H9 (cell line): ENCODE results near the gene SCGB1A1. TPM values are rescaled to one million over a fixed set of nuclear protein-coding genes. Genes with fewer than 3 reads are reported as not detected.

Experiments used
- DNase-seq: peaks from one replicate; pipeline ENCODE4 v3.0.0-alpha.2; 2017
- H2AFZ ChIP-seq: one replicate; pipeline ENCODE4 v1.6.1; 2013; ENCODE audit warnings: mild to moderate bottlenecking, low read length, control low read depth, moderate library complexity
- H2AK5ac ChIP-seq: 2 replicates; pipeline ENCODE4 v1.6.1; 2013; ENCODE audit warnings: low read length, control low read depth, mixed read lengths; ENCODE audit not compliant: insufficient read length
- H2BK120ac ChIP-seq: one replicate; pipeline ENCODE4 v1.6.1; 2013; ENCODE audit warnings: low read depth, mild to moderate bottlenecking, low read length, control low read depth, inconsistent platforms; ENCODE audit not compliant: poor library complexity, severe bottlenecking
- H2BK12ac ChIP-seq: 2 replicates; pipeline ENCODE4 v1.6.1; 2013; ENCODE audit warnings: low read length, control low read depth, mixed read lengths, low read depth; ENCODE audit not compliant: insufficient read length
- H2BK15ac ChIP-seq: 2 replicates; pipeline ENCODE4 v1.6.1; 2013; ENCODE audit warnings: low read depth, low read length, control low read depth
- H2BK20ac ChIP-seq: one replicate; pipeline ENCODE4 v1.6.1; 2013; ENCODE audit warnings: low read depth, mild to moderate bottlenecking, low read length, control low read depth, inconsistent platforms; ENCODE audit not compliant: poor library complexity, severe bottlenecking
- H2BK5ac ChIP-seq: 2 replicates; pipeline ENCODE4 v1.6.1; 2013; ENCODE audit warnings: low read length, control low read depth, mixed read lengths; ENCODE audit not compliant: insufficient read length
- H3K14ac ChIP-seq: 2 replicates; pipeline ENCODE4 v1.6.1; 2013; ENCODE audit warnings: low read length, control low read depth; ENCODE audit not compliant: insufficient read depth
- H3K18ac ChIP-seq: 2 replicates; pipeline ENCODE4 v1.6.1; 2013; ENCODE audit warnings: low read depth, mild to moderate bottlenecking, mixed read lengths, low read length, control low read depth; ENCODE audit not compliant: insufficient read length
- H3K23ac ChIP-seq: 2 replicates; pipeline ENCODE4 v1.6.1; 2013; ENCODE audit warnings: low read length, control low read depth, mixed read lengths, low read depth; ENCODE audit not compliant: insufficient read length
- H3K23me2 ChIP-seq: 2 replicates; pipeline ENCODE4 v1.6.1; 2013; ENCODE audit warnings: low read depth, mild to moderate bottlenecking, mixed read lengths, low read length, control low read depth; ENCODE audit not compliant: insufficient read length, poor library complexity, severe bottlenecking
- H3K27ac ChIP-seq: 2 replicates; pipeline ENCODE4 v1.5.1; 2013; ENCODE audit warnings: low read length, control low read depth, mixed read lengths, low read depth; ENCODE audit not compliant: insufficient read length
- H3K27me3 ChIP-seq: 2 replicates; pipeline ENCODE4 v1.6.1; 2013; ENCODE audit warnings: low read length, control low read depth, inconsistent platforms; ENCODE audit not compliant: insufficient read depth
- H3K4ac ChIP-seq: 2 replicates; pipeline ENCODE4 v1.6.1; 2013; ENCODE audit warnings: low read depth, mild to moderate bottlenecking, control low read depth, inconsistent platforms, low read length, moderate library complexity
- H3K4me1 ChIP-seq: 2 replicates; pipeline ENCODE4 v1.6.1; 2013; ENCODE audit warnings: low read length, control low read depth, inconsistent platforms; ENCODE audit not compliant: insufficient read depth
- H3K4me2 ChIP-seq: 2 replicates; pipeline ENCODE4 v1.6.1; 2013; ENCODE audit warnings: low read length, control low read depth, mixed read lengths; ENCODE audit not compliant: insufficient read length, insufficient read depth
- H3K56ac ChIP-seq: 2 replicates; pipeline ENCODE4 v1.6.1; 2013; ENCODE audit warnings: low read depth, mild to moderate bottlenecking, mixed read lengths, low read length, control low read depth; ENCODE audit not compliant: insufficient read length
- H3K79me1 ChIP-seq: 2 replicates; pipeline ENCODE4 v1.6.1; 2013; ENCODE audit warnings: low read depth, mild to moderate bottlenecking, moderate library complexity, low read length, control low read depth, inconsistent platforms; ENCODE audit not compliant: insufficient read depth, poor library complexity, severe bottlenecking
- H3K79me2 ChIP-seq: 2 replicates; pipeline ENCODE4 v1.6.1; 2013; ENCODE audit warnings: low read length, control low read depth, inconsistent platforms; ENCODE audit not compliant: insufficient read depth
- H3K9ac ChIP-seq: 2 replicates; pipeline ENCODE4 v1.6.1; 2013; ENCODE audit warnings: low read length, control low read depth, mixed read lengths; ENCODE audit not compliant: insufficient read length; ENCODE audit errors: extremely low read depth
- H3K9me3 ChIP-seq: one replicate; pipeline ENCODE4 v1.6.1; 2013; ENCODE audit warnings: low read depth, low read length, inconsistent platforms; ENCODE audit not compliant: control insufficient read depth
- H3T11ph ChIP-seq: one replicate; pipeline ENCODE4 v1.6.1; 2013; ENCODE audit warnings: mild to moderate bottlenecking, low read length, control low read depth, inconsistent platforms
- H4K20me1 ChIP-seq: one replicate; pipeline ENCODE4 v1.6.1; 2013; ENCODE audit not compliant: control insufficient read depth, insufficient read length, insufficient read depth
- H4K5ac ChIP-seq: 2 replicates; pipeline ENCODE4 v1.6.1; 2013; ENCODE audit warnings: low read depth, mild to moderate bottlenecking, mixed read lengths, low read length, control low read depth; ENCODE audit not compliant: insufficient read length
- H4K8ac ChIP-seq: replicated peaks from 2 replicates; pipeline ENCODE4 v1.6.1; 2013; ENCODE audit warnings: low read length, control low read depth, mixed read lengths, low read depth; ENCODE audit not compliant: insufficient read length
- H4K91ac ChIP-seq: 2 replicates; pipeline ENCODE4 v1.6.1; 2013; ENCODE audit warnings: low read depth, mild to moderate bottlenecking, moderate library complexity, mixed read lengths, low read length, control low read depth; ENCODE audit not compliant: insufficient read length
- H3K27ac Mint-ChIP-seq, 3 experiments: 2 replicates in 2 of 3; 3 replicates in 1 of 3; pipeline ENCODE4 v1.8.0; 2020 to 2021; ENCODE audit warnings: mixed read lengths in 3 of 3, mild to moderate bottlenecking in 1 of 3, moderate library complexity in 1 of 3
- H3K27me3 Mint-ChIP-seq: 2 replicates; pipeline ENCODE4 v1.8.0; 2021; ENCODE audit warnings: low read depth, mild to moderate bottlenecking, moderate library complexity, mixed read lengths
- H3K36me3 Mint-ChIP-seq, 3 experiments: 2 replicates in 2 of 3; 3 replicates in 1 of 3; pipeline ENCODE4 v1.8.0; 2020 to 2021; ENCODE audit warnings: low read depth in 3 of 3, mixed read lengths in 3 of 3; ENCODE audit not compliant: insufficient read depth in 1 of 3
- H3K4me1 Mint-ChIP-seq, 2 experiments: 2 replicates each; pipeline ENCODE4 v1.8.0; 2020; ENCODE audit warnings: mixed read lengths in 2 of 2
- H3K4me3 Mint-ChIP-seq, 2 experiments: 2 replicates in 1 of 2; 3 replicates in 1 of 2; pipeline ENCODE4 v1.8.0; 2020 to 2021; ENCODE audit warnings: mild to moderate bottlenecking in 2 of 2, mixed read lengths in 2 of 2, moderate library complexity in 1 of 2
- H3K9me3 Mint-ChIP-seq, 2 experiments: 2 replicates in 1 of 2; 3 replicates in 1 of 2; pipeline ENCODE4 v1.8.0; 2020; ENCODE audit warnings: mild to moderate bottlenecking in 2 of 2, mixed read lengths in 2 of 2, moderate library complexity in 1 of 2
- WGBS: extraction: QIAGEN DNeasy Blood & Tissue Kit; methylation state at CpG from one replicate; pipeline ENCODE4 v1.1.7; 2013; ENCODE audit warnings: missing lambda C conversion rate, low lambda C conversion rate, mixed read lengths; ENCODE audit not compliant: insufficient read length; ENCODE audit errors: extremely low coverage; 5-methylcytosine and 5-hydroxymethylcytosine counted together
- total RNA-seq: library from RNA; stranded (reverse); gene quantifications from 2 replicates; pipeline ENCODE4 v1.2.1, GENCODE V29; 2021
- TF ChIP-seq, protein P1 (sequence below): fragments of 200-600 bp; sonication (generic); conservative IDR thresholded peaks from 3 replicates; pipeline ENCODE4 v1.8.0; 2021; ENCODE audit warnings: antibody characterized with exemption, mild to moderate bottlenecking

The SCGB1A1 gene
- total RNA-seq, 1 experiment from 2014 or later = not detected

DNA sequence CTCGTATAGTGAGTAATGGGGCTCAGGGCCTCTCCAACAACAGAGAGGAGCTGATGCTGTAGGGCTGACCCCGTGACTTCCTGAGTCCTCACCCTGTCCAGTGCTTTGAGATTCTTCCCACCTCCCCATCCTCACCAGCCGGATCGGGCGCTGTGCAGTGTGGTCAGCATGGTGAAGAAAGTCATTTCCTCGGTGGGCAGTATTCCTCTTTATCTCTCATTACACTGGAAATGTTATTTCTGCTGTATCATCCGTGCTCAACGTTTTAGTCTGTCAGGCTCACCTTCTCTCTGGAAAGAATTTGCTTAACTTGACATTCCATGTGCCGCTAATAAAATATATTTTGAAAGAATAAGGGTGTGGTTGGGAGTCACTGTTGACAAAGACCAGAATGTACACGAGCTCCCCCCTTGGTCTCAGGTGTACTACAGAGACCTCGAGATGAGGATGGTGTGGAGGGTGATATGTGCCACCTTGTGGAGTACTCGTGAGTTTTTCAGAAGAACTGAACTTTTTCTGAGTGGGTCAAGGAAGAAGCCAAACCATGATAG is 25.7 kb upstream of the SCGB1A1 start:
- Histone ChIP-seq H3T11ph (no peak overlapping the region), H2AK5ac (no peak overlapping the region), H3K14ac (no peak overlapping the region), H3K4me1 (peaks cover 4% of the 10 kb centered on the region; the same call in 1 of the 2 replicates), H3K79me2 (no peaks in the 10 kb centered on the region), H4K5ac (no peak overlapping the region), H3K23me2 (peaks cover 6% of the 10 kb centered on the region), H2AFZ (no peak overlapping the region), H4K91ac (no peak overlapping the region), H3K27ac (no peak overlapping the region), H3K9me3 (no peaks in the 10 kb centered on the region), H2BK20ac (no peak overlapping the region), H2BK5ac (no peak overlapping the region), H3K27me3 (no peaks in the 10 kb centered on the region), H3K4ac (no peak overlapping the region), H3K56ac (no peak overlapping the region), H3K9ac (no peak overlapping the region), H2BK120ac (no peak overlapping the region), H3K23ac (no peak overlapping the region), H2BK12ac (no peak overlapping the region), H3K4me2 (no peak overlapping the region), H3K18ac (no peak overlapping the region), H4K8ac (no peak overlapping the region), H4K20me1 (no peaks in the 10 kb centered on the region), H3K79me1 (no peaks in the 10 kb centered on the region), H2BK15ac (no peak overlapping the region)
- Mint-ChIP-seq H3K36me3 (no peaks in the 10 kb centered on the region), H3K27me3 (no peaks in the 10 kb centered on the region), H3K4me1 (peaks cover 7 to 22% of the 10 kb centered on the region in 2 experiments), H3K4me3 (no peak overlapping the region), H3K27ac (no peak overlapping the region), H3K9me3 (no peaks in the 10 kb centered on the region)
- no peak for DNase-seq
- TF ChIP-seq, protein P1, sequence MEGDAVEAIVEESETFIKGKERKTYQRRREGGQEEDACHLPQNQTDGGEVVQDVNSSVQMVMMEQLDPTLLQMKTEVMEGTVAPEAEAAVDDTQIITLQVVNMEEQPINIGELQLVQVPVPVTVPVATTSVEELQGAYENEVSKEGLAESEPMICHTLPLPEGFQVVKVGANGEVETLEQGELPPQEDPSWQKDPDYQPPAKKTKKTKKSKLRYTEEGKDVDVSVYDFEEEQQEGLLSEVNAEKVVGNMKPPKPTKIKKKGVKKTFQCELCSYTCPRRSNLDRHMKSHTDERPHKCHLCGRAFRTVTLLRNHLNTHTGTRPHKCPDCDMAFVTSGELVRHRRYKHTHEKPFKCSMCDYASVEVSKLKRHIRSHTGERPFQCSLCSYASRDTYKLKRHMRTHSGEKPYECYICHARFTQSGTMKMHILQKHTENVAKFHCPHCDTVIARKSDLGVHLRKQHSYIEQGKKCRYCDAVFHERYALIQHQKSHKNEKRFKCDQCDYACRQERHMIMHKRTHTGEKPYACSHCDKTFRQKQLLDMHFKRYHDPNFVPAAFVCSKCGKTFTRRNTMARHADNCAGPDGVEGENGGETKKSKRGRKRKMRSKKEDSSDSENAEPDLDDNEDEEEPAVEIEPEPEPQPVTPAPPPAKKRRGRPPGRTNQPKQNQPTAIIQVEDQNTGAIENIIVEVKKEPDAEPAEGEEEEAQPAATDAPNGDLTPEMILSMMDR = no peak; the same call in 2 of the 3 replicates
- WGBS = no CpG with 5 or more reads among the region's 12 CpGs
